ENCODE results near the gene TPM4.

GRCh38 chr19:16098416-16098768, 22.1 kb downstream of the TPM4 start:
- TF ChIP-seq PAX8 (CRISPR knock-in tag; IDR thresholded peaks at IDR 0.05; ENCODE audit: borderline replicate concordance) (no peak), POLR2AphosphoS5 (IDR thresholded peaks at IDR 0.05; ENCODE audit: low read depth, low read length) (no peak), ZNF766 (CRISPR knock-in tag; IDR thresholded peaks at IDR 0.05; ENCODE audit: borderline replicate concordance) (no peak), BRCA1 (CRISPR knock-in tag; IDR thresholded peaks at IDR 0.05) (no peak), CREB1 (IDR thresholded peaks at IDR 0.05) (no peak), CREB1 (CRISPR knock-in tag; IDR thresholded peaks at IDR 0.05) (no peak), KAT8 (CRISPR knock-in tag; IDR thresholded peaks at IDR 0.05) (no peak), ZHX1 (CRISPR knock-in tag; IDR thresholded peaks at IDR 0.05; ENCODE audit: low read depth) (no peak), ZBTB38 (CRISPR knock-in tag; IDR thresholded peaks at IDR 0.05) (no peak), SETDB1 (CRISPR knock-in tag; IDR thresholded peaks at IDR 0.05; ENCODE audit: borderline replicate concordance) (no peak), LRRFIP1 (CRISPR knock-in tag; conservative IDR thresholded peaks at IDR 0.05) (no peak)

All from HepG2 (cell line).